Right lung (tissue), 5 donors: Measurements from ENCODE around the gene PRR30. TPM values are rescaled to one million over a fixed set of nuclear protein-coding genes. Genes with fewer than 3 reads are reported as not detected.
"Not testable (repeated sequence)": the region's sequence is repeated elsewhere in the genome, so short reads cannot be mapped to it uniquely, and the experiment has no call there.

ENCODE experiments used
- DNase-seq, 2 donors: peaks; one replicate each; pipeline ENCODE4 v3.0.0-alpha.2; 2013
- polyA plus RNA-seq, 5 donors: library from polyadenylated mRNA; unstranded; fragments of 120-200 nt; gene quantifications; one replicate each; pipeline versions ENCODE4 v1.2.1 to v1.2.3, GENCODE V29; 2013; ENCODE audit warnings: inconsistent platforms in 1 of 5, low replicate concordance in 1 of 5; ENCODE audit not compliant: insufficient read length in 5 of 5, insufficient read depth in 1 of 5

Gene PRR30
- polyA plus RNA-seq, 5 donors = not detected

- DNase-seq = no peak
These were observed 10.3 kb downstream of the PRR30 start for GRCh38 chr2:27128668-27129571.

- DNase-seq = no peak
These were observed 11.1 kb downstream of the PRR30 start for GRCh38 chr2:27127883-27128667.

- DNase-seq = no peak
These were observed 12.9 kb downstream of the PRR30 start for GRCh38 chr2:27126252-27126710.

- no peak for DNase-seq
These were observed 14.1 kb downstream of the PRR30 start for GRCh38 chr2:27125104-27125503.

- peak; percentile 14 to 18 for DNase-seq
These were observed 15.7 kb downstream of the PRR30 start, which contains the start of gene ABHD1 for GRCh38 chr2:27123302-27124150. Gene ABHD1 (plus strand): TSS chr2:27123815. CDS start chr2:27123949, 134 bp downstream.

GRCh38 chr2:27122791-27123190 is 16.4 kb downstream of the PRR30 start:
- no peak for DNase-seq

- no peak for DNase-seq
These were observed 17.3 kb downstream of the PRR30 start for GRCh38 chr2:27121906-27122305.

GRCh38 chr2:27119330-27119670 is 19.9 kb downstream of the PRR30 start:
- DNase-seq = not testable (repeated sequence)

- no peak for DNase-seq
These were observed 20.5 kb downstream of the PRR30 start, which contains the start of gene CGREF1 for GRCh38 chr2:27118525-27119329. Gene CGREF1 (minus strand): TSS chr2:27119128. CDS start chr2:27104366, 14,762 bp downstream.

GRCh38 chr2:27117995-27118524 is 21.1 kb downstream of the PRR30 start:
- DNase-seq = no peak

GRCh38 chr2:27115519-27115918 is 23.7 kb downstream of the PRR30 start:
- no peak for DNase-seq

- not testable (repeated sequence) for DNase-seq
These were observed 27.7 kb downstream of the PRR30 start for GRCh38 chr2:27111392-27112078.

GRCh38 chr2:27110603-27111352 is 28.4 kb downstream of the PRR30 start:
- DNase-seq = not testable (repeated sequence)

GRCh38 chr2:27109083-27109482 is 30.1 kb downstream of the PRR30 start:
- DNase-seq = no peak

- DNase-seq = no peak
These were observed 31.0 kb downstream of the PRR30 start for GRCh38 chr2:27108221-27108620.

GRCh38 chr2:27105981-27106380 is 33.2 kb downstream of the PRR30 start:
- DNase-seq = no peak

- DNase-seq = no peak
These were observed 36.9 kb downstream of the PRR30 start for GRCh38 chr2:27102329-27102728.

GRCh38 chr2:27100036-27100435 is 39.2 kb downstream of the PRR30 start:
- DNase-seq = no peak

- DNase-seq = no peak
These were observed 39.8 kb downstream of the PRR30 start for GRCh38 chr2:27099334-27099955.
